Calu3 (cell line): Measurements from ENCODE around the gene KIF6. TPM values are rescaled to one million over a fixed set of nuclear protein-coding genes. Genes with fewer than 3 reads are reported as not detected.

Experiments
- BruUV-seq: library from RNA; stranded (reverse); fragments of 400-500 nt; replicated peaks from 2 replicates; lab custom pipeline; 2021; lab: Mats Ljungman, UMichigan
- CTCF ChIA-PET: fragments of 300-600 bp; sonication (Branson Sonifier 250); formaldehyde crosslinking; loops from one replicate; lab custom pipeline; 2022; ENCODE audit warnings: antibody characterized with exemption; lab: Charles Lee
- DNase-seq: peaks from one replicate; pipeline ENCODE4 v3.0.0; 2022
- H3K27ac Mint-ChIP-seq: one replicate; pipeline ENCODE4 v1.8.0; 2022; ENCODE audit warnings: mixed read lengths; ENCODE audit not compliant: unreplicated experiment
- H3K27me3 Mint-ChIP-seq: one replicate; pipeline ENCODE4 v1.8.0; 2022; ENCODE audit warnings: mixed read lengths; ENCODE audit not compliant: unreplicated experiment
- H3K36me3 Mint-ChIP-seq: one replicate; pipeline ENCODE4 v1.8.0; 2022; ENCODE audit warnings: mild to moderate bottlenecking, moderate library complexity, mixed read lengths; ENCODE audit not compliant: insufficient read depth, unreplicated experiment
- H3K4me1 Mint-ChIP-seq: one replicate; pipeline ENCODE4 v1.8.0; 2022; ENCODE audit warnings: mild to moderate bottlenecking, low read depth, mixed read lengths; ENCODE audit not compliant: unreplicated experiment
- H3K4me3 Mint-ChIP-seq: one replicate; pipeline ENCODE4 v1.8.0; 2022; ENCODE audit warnings: mild to moderate bottlenecking, low read depth, moderate library complexity, mixed read lengths; ENCODE audit not compliant: unreplicated experiment
- H3K9me3 Mint-ChIP-seq: one replicate; pipeline ENCODE4 v1.8.0; 2022; ENCODE audit warnings: low read depth, mixed read lengths; ENCODE audit not compliant: unreplicated experiment
- intact Hi-C: fragments of 100-400 bp; cut with micrococcal nuclease; formaldehyde crosslinking; loops from one replicate; pipeline ENCODE4 v1.10.0; 2022; ENCODE audit not compliant: unreplicated experiment
- total RNA-seq: library from RNA; stranded (reverse); gene quantifications from 2 replicates; pipeline ENCODE4 v1.2.3, GENCODE V29; 2022
- TF ChIP-seq, protein P1 (sequence below): fragments of 200-600 bp; IDR thresholded peaks from one replicate; pipeline ENCODE4 v1.8.0; 2022; ENCODE audit warnings: antibody characterized with exemption; ENCODE audit not compliant: unreplicated experiment

Gene KIF6
- total RNA-seq, 1 experiment from 2014 or later: 0.45 TPM

DNA sequence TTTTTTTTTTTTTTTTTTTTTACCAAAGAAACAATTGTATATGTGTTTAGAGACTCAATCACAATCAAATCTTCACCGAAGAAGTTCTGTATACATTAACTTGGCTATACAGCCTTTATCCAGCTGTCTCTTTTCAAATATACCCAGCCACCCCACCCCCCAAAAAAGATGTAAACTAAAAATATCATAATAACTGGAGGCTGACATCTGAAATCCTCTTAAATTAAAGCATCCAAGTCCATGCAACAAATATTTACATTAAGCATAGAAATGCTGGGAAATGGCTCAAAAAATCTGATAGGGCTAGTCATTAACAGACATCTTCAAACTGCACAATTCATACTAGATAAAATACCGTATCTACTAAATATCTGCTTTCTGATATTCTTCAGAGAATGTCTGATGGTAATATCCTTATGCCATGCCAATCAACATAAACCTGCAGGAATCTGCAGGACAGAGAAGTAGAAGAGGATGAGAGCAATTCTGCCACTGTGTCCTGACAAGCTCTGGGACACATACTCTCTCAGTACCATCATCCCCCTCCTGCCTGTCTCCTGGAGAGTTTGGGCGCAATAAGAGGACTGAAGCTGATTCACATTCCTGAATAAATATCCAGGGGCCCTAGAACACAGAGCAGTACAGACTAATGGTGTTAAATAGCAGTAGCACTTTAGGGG, 152.4 kb downstream of the KIF6 start:
- TF ChIP-seq, protein P1, sequence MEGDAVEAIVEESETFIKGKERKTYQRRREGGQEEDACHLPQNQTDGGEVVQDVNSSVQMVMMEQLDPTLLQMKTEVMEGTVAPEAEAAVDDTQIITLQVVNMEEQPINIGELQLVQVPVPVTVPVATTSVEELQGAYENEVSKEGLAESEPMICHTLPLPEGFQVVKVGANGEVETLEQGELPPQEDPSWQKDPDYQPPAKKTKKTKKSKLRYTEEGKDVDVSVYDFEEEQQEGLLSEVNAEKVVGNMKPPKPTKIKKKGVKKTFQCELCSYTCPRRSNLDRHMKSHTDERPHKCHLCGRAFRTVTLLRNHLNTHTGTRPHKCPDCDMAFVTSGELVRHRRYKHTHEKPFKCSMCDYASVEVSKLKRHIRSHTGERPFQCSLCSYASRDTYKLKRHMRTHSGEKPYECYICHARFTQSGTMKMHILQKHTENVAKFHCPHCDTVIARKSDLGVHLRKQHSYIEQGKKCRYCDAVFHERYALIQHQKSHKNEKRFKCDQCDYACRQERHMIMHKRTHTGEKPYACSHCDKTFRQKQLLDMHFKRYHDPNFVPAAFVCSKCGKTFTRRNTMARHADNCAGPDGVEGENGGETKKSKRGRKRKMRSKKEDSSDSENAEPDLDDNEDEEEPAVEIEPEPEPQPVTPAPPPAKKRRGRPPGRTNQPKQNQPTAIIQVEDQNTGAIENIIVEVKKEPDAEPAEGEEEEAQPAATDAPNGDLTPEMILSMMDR: no peak
- H3K9me3 Mint-ChIP-seq: peaks cover 5% of the 10 kb centered on the region
- intact Hi-C loops: no loop called here
- no peaks in the 10 kb centered on the region for H3K4me1 Mint-ChIP-seq
- BruUV-seq: no TSS peak
- CTCF ChIA-PET: no interaction called here
- H3K36me3 Mint-ChIP-seq: no peaks in the 10 kb centered on the region
- peaks cover 26% of the 10 kb centered on the region for H3K27me3 Mint-ChIP-seq
- no peak overlapping the region for H3K27ac Mint-ChIP-seq
- no peak overlapping the region for H3K4me3 Mint-ChIP-seq
- DNase-seq: no peak

GRCh38 chr6:39568896-39569295, 156.3 kb downstream of the KIF6 start:
- H3K27me3 Mint-ChIP-seq: peaks cover 14% of the 10 kb centered on the region
- no peaks in the 10 kb centered on the region for H3K4me1 Mint-ChIP-seq
- TF ChIP-seq, protein P1: no peak
- BruUV-seq: no TSS peak
- no peak for DNase-seq
- no peak overlapping the region for H3K27ac Mint-ChIP-seq
- no peaks in the 10 kb centered on the region for H3K36me3 Mint-ChIP-seq
- CTCF ChIA-PET: no interaction called here
- H3K9me3 Mint-ChIP-seq: peaks cover 3% of the 10 kb centered on the region
- intact Hi-C loops: no loop called here
- no peak overlapping the region for H3K4me3 Mint-ChIP-seq

- intact Hi-C loops: no loop called here
- no peak overlapping the region for H3K27ac Mint-ChIP-seq
- DNase-seq: no peak
- CTCF ChIA-PET: no interaction called here
- H3K27me3 Mint-ChIP-seq: peaks cover 14% of the 10 kb centered on the region
- H3K36me3 Mint-ChIP-seq: no peaks in the 10 kb centered on the region
- no peaks in the 10 kb centered on the region for H3K4me1 Mint-ChIP-seq
- no peak overlapping the region for H3K4me3 Mint-ChIP-seq
- H3K9me3 Mint-ChIP-seq: peaks cover 3% of the 10 kb centered on the region
- TF ChIP-seq, protein P1: no peak
- no TSS peak for BruUV-seq
Measured at GRCh38 chr6:39567091-39567490, 158.1 kb downstream of the KIF6 start.

GRCh38 chr6:39566456-39566855, 158.8 kb downstream of the KIF6 start:
- CTCF ChIA-PET: no interaction called here
- H3K27ac Mint-ChIP-seq: no peak overlapping the region
- peaks cover 3% of the 10 kb centered on the region for H3K9me3 Mint-ChIP-seq
- H3K4me3 Mint-ChIP-seq: no peak overlapping the region
- H3K36me3 Mint-ChIP-seq: no peaks in the 10 kb centered on the region
- no TSS peak for BruUV-seq
- TF ChIP-seq, protein P1: no peak
- peaks cover 12% of the 10 kb centered on the region for H3K27me3 Mint-ChIP-seq
- DNase-seq: no peak
- H3K4me1 Mint-ChIP-seq: no peaks in the 10 kb centered on the region
- intact Hi-C loops: no loop called here
